Right lobe of liver (tissue), 4 donors: ENCODE results near the gene CBR1.

Experiments used
- POLR2A ChIP-seq: fragments of 450-650 bp; IDR thresholded peaks from one replicate; pipeline ENCODE4 v1.6.1; 2017; ENCODE audit warnings: antibody characterized with exemption, mild to moderate bottlenecking
- TF ChIP-seq, protein P1 (sequence below), 4 donors: fragments of 200-600 bp in 3 of 4; fragments of 450-650 bp in 1 of 4; IDR thresholded peaks; one replicate each; pipeline versions ENCODE4 v1.5.1 to v1.8.0; 2016 to 2022; ENCODE audit warnings: antibody characterized with exemption in 4 of 4, mild to moderate bottlenecking in 2 of 4
- donor health status: DM: no; HTN: no; CAD: no.
- donor health status: DM: no; HTN: no; CAD: no.
- donor health status: DM: no; HTN: yes; CAD: no.

DNA sequence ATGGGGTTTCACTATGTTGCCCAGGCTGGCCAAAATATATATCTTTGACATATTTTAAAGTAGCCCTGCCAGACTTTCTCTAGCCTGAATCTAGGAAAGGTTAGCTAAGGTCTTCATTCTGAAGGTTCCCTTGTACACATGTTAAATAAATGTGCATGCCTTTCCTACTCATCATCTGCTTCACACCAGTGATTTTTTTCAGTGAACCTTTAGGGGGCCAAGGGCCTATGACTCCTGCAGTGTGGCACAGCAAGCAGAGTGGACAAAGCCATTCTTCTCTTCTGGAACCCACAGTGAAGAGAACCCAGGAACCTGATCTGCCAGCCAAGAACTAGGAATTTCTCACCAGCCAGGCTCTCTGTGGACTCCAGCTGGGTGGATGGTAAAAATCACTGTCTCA, 22.9 kb downstream of the CBR1 start:
- TF ChIP-seq, protein P1, sequence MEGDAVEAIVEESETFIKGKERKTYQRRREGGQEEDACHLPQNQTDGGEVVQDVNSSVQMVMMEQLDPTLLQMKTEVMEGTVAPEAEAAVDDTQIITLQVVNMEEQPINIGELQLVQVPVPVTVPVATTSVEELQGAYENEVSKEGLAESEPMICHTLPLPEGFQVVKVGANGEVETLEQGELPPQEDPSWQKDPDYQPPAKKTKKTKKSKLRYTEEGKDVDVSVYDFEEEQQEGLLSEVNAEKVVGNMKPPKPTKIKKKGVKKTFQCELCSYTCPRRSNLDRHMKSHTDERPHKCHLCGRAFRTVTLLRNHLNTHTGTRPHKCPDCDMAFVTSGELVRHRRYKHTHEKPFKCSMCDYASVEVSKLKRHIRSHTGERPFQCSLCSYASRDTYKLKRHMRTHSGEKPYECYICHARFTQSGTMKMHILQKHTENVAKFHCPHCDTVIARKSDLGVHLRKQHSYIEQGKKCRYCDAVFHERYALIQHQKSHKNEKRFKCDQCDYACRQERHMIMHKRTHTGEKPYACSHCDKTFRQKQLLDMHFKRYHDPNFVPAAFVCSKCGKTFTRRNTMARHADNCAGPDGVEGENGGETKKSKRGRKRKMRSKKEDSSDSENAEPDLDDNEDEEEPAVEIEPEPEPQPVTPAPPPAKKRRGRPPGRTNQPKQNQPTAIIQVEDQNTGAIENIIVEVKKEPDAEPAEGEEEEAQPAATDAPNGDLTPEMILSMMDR (IDR thresholded peaks at IDR 0.05) = no peak
- TF ChIP-seq POLR2A = no peak
